HG03196 (cell line): ENCODE data around the gene ATXN7.

Experiments used
- ATAC-seq: cut with Tn5 transposase; IDR thresholded peaks from one replicate; pipeline ENCODE4 v1.9.1; 2021; ENCODE audit not compliant: unreplicated experiment

ATXN7 gene

GRCh38 chr3:64039981-64040733 lies 176.5 kb downstream of the ATXN7 start:
- no peak for ATAC-seq

GRCh38 chr3:64042952-64043351 lies 179.3 kb downstream of the ATXN7 start:
- no peak for ATAC-seq

GRCh38 chr3:64046592-64046991 lies 182.9 kb downstream of the ATXN7 start:
- ATAC-seq: no peak

- no peak for ATAC-seq
Measured at GRCh38 chr3:64046996-64047594, 183.4 kb downstream of the ATXN7 start.

- ATAC-seq: no peak
Measured at GRCh38 chr3:64047787-64048186, 184.1 kb downstream of the ATXN7 start.

GRCh38 chr3:64048631-64049061 lies 185.0 kb downstream of the ATXN7 start:
- ATAC-seq: no peak

- ATAC-seq: no peak
Measured at GRCh38 chr3:64049136-64049535, 185.5 kb downstream of the ATXN7 start.

- no peak for ATAC-seq
Measured at GRCh38 chr3:64049832-64050231, 186.2 kb downstream of the ATXN7 start.
